Cerebellar cortex (tissue), 1 donor: ENCODE data around the gene AQP3.
"Not testable (repeated sequence)": the region's sequence is repeated elsewhere in the genome, so short reads cannot be mapped to it uniquely, and the experiment has no call there.

ENCODE experiments used
- DNase-seq: peaks from one replicate; pipeline ENCODE4 v3.0.0-alpha.2; 2015; ENCODE audit warnings: low spot score

The AQP3 gene

DNA sequence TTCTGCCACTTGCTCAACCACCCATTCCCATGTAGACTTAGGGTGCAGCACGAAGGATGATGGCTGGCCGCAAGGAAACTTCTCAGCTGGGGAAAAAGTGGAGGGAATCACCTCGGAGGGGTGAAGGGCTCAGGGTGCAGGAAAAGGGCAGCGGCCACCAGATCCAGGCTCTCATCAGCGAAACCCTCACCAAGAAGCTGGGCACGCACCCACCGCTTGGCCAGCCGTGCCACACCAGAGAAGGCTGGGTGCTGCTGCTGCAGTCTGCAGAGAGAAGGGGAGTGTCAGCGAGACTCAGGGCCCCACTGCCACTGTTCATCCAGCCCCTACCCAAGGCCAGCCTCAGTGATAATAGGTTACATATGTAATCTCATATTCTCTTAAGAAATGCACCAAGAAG, 17.7 kb upstream of the AQP3 start:
- no peak for DNase-seq

DNA sequence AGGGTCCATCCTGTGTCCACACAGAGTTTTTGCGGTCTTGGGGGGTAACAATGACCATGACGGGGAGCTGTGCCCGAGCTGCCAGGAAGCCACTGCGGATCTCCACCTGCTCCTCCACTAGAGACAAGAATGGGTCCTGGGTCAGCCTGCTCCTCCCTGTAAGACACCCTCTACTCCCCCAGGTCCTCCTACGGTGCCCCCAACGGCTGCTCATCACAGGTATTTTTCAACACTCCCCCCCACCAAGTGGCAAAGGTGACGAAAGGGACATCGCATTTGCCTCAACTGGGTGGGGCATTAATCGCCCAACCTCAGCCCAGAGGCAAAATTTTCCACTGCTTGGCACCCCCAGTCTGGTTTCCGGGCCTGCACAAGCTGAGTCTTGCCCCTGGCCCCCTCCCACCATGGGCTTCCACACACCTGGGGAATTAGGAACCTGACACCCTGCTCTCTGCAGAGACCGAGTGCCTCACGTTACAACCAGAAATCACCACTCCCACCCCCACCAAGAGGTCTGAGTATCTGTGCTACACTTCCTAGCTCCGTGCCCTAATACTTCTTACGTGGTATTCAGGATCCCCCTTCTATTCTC, 16.7 kb upstream of the AQP3 start:
- no peak for DNase-seq

GRCh38 chr9:33463151-33463550, 15.8 kb upstream of the AQP3 start:
- no peak for DNase-seq

- DNase-seq, result no peak
Measured at GRCh38 chr9:33461492-33461891, 14.1 kb upstream of the AQP3 start.

DNA sequence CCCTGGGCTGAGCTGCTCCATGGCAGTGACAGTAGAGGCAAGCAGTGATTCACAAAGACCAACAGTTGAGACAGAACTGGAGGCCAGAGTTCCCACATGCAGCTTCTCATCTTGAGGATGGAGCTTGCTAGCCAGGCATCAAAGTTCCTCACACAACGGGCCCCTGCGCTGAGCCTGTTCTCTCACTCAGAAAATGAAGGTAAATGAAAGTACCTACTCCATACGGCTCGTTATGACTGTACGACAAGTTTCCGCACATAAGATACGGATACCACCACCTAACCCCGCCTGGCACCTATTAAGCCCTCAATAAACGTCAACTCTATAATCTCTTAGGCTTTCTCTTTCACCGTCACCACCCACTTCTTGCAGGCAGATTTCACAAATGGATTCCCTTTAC, 13.5 kb upstream of the AQP3 start:
- no peak for DNase-seq

DNA sequence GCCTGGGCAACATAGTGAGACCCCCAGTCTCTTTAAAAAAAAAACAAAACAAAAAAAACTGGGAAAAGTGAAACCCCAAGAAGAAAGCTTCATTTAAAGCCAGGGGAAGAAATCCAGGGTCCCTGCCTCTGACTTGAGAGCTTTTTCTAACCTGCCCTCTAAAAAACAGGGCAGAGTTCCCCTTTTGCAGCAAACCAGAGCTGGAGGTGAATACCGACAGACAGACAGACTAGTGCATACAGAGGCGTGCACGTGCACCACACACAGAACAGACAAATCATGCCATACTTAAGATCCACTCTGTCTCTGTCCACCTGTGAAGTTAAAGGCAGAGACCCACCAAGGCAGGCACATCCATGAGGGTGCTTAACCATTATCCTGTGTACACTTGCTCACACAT, 11.7 kb upstream of the AQP3 start:
- DNase-seq, result no peak

DNA sequence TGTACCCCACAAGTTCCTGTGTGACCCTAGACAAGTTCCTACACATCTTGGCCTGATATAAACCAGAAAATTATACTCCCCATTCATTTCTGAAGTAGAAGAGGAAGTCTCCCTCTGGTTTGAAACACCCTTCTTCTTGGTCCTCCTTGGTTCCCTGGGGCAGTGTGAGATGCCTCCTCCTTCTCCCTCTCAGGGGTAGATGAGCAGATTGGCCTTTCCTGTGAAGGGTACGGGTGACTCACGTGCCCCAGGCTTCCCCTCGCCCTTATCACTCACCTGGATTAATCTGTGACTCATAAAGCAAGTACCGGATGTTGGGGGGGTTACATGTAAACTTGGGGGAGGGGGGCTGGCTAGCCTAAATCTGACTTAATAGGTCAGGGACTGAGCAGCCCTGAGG, 11.1 kb upstream of the AQP3 start:
- DNase-seq, result no peak

DNA sequence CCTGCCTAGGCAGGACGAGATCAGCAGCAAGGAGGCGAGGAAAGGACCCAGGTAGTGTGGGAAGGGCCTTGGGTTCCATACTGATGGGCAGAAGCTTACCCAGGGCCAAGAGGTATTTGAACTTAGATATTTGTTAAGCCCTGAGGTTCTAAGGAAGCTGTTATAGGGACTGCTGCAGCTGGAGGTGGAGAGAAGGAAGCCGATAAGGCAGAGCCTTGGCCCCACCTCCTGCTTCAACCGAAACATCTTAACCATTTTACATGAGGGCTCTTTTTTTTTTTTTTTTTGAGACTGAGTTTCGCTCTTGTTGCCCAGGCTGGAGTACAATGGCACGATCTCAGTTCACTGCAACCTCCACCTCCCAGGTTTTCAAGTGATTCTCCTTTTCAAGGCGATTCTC, 8.6 kb upstream of the AQP3 start:
- no peak for DNase-seq

GRCh38 chr9:33455456-33455855, 8.1 kb upstream of the AQP3 start:
- DNase-seq, result not testable (repeated sequence)

- DNase-seq, result not testable (repeated sequence)
Measured at GRCh38 chr9:33454661-33455026, 7.3 kb upstream of the AQP3 start.

- DNase-seq, result no peak
Measured at GRCh38 chr9:33453999-33454660, 6.7 kb upstream of the AQP3 start.

DNA sequence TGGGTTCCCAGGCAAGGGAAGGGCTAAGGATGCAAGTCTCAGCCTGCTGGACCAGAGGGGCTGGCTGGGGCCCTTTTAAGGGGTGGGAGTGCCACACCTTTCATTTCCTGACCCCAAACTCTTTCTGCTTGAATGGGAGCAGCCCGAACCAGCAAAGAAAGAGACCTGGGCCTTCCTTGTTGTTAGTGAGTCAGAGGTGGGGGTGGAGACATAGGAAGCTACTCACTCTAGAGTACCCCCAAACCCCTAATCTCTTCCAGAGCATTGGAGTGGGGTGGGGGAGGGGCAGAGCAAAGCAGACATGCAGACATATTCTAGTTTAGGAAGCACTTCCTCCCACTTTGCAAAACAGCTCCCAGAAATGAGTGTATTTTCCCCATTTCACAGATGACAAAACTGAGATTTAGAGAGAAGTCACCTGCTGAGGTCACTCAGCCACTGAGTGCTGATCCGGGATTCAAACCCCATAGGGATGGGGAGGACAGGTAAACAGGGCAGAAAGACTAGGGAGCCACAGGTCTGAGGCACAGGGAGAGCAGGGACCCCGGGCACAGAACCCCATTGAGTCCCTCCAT, 6.0 kb upstream of the AQP3 start:
- DNase-seq, result no peak

GRCh38 chr9:33452828-33453271, 5.5 kb upstream of the AQP3 start:
- peak; percentile 65 for DNase-seq

GRCh38 chr9:33450621-33451146, 3.3 kb upstream of the AQP3 start:
- no peak for DNase-seq

DNA sequence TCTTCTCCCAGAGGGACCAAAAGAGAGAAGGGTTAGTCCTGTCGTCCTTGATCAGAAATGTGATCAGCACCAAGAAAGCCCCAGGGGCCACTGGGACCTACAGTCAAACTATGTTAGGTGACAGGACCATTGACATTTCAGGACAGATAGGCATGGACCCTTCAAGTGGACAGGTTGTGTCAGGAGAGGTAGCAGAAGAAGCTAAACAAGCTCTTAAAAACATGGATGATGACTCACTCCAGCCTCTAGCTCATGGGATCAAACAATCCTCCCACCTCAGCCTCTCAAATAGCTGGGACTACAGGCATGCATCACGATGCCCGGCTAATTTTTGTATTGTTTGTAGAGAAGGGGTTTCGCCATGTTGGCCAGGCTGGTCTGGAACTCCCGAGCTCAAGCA, 2.3 kb upstream of the AQP3 start:
- no peak for DNase-seq

- no peak for DNase-seq
Measured at GRCh38 chr9:33447799-33448553, 583 bp upstream of the AQP3 start.

DNA sequence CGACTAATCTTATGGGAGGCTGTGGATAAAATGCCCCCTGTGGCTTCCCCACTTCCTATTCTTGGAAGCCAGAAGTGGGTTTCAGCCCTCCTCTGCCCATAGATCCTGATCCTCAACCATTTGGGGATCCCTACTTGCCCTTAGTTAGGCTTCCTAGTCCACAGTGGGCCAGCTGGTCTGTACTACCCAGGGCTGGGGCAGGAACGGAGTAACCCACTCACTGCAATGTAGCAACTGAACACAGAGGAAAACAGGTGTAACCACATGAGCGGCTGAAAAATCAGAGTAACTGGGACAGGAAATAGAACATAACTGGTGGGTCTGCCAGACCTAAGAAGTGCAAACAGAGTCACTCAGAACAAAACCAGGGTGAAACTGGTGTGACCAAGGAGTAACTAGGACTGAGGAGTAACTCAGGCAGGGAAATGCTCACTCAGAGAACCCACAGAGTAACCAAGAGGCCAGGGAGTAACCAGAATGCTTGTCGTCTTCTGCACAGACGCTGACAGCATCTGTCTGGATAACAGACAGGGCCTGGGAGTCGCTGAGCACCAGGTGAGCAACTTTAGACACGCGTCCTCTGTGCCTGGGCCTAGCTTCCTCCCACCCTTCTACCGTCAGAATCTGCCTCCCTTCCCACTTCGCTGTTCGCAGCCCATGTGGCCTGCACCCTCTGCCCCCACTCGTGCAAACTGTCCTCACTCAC, 1.0 kb downstream of the AQP3 start:
- no peak for DNase-seq

DNA sequence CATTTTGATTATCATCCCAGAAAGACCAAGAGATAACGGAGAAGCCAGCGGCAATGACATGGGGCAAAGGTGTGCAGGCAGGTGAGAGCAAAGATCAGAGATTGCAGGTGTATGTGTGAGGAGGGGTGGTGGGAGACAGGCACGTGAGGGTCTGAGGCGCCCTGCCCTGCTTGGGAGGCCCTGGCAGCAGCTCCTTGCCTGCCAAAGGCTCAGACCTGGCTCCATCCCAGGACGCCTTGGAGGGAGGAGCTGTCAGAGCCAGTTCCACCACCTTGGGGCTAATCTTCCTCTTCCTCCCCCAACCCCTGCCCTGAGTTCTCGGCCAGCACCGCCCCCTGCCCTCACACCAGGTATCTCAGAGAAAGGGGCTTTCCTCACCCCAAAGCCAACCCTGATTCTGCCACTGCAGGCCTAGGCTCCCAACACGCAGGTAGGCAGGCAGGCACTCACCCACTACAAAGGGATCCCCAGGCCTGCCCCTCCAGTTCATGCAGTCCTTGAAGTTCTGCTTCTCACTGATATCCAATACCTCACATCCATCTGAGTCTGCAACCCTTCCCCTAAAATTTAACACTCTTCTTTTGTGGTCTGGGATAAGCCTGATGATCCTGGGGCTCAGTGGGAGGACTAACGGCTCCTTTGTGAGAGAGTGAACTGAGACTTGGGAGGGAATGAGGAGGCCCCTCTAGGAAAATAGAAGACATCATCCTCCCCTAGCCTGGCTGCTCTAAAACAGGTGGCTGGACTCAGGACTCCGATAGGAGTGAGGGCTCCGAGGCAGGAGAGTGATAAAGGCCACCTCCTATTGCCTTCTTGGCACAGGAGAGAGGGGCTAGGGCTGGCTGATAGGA, 1.8 kb downstream of the AQP3 start:
- no peak for DNase-seq

- DNase-seq, result no peak
Measured at GRCh38 chr9:33443464-33444154, 3.8 kb downstream of the AQP3 start.

- DNase-seq, result no peak
Measured at GRCh38 chr9:33443047-33443446, 4.3 kb downstream of the AQP3 start.

DNA sequence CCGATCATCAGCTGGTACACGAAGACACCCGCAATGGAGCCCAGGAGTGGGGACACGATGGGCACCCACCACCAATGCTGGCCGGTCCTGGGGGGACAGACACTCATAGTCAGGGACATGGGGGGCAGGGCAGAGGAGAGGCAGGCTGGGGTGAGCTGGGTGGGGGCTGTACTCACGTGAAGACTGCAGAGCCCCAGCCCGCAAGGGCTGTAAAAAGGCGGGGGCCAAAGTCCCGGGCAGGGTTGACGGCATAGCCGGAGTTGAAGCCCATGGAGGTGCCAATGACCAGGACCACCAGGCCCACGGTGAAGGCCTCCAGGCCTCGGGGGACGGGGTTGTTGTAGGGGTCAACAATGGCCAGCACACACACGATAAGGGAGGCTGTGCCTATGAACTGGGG, 5.3 kb downstream of the AQP3 start:
- no peak for DNase-seq
